ENCODE data around the gene CNOT8.
A peak's percentile ranks its signal among the peaks of the same experiment; 100 is the strongest.

CNOT8 gene

DNA sequence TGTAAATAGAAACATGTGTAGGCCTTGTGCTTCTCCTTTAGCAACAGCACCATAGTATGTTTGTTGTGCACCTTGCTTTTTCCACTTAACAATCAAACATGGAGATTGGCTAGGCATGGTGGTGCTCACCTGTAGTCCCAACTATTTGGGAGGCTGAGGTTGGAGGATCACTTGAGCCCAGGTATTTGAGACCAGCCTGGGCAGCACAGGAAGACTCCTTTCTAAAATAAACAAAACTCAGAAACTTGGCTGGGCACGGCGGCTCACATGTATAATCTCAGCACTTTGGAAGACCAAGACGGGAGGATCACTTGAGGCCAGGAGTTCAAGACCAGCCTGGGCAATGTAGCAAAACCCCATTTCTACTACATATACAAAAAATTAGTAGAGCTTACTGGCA lies 7.1 kb upstream of the CNOT8 start:
- TF ChIP-seq, protein P1, sequence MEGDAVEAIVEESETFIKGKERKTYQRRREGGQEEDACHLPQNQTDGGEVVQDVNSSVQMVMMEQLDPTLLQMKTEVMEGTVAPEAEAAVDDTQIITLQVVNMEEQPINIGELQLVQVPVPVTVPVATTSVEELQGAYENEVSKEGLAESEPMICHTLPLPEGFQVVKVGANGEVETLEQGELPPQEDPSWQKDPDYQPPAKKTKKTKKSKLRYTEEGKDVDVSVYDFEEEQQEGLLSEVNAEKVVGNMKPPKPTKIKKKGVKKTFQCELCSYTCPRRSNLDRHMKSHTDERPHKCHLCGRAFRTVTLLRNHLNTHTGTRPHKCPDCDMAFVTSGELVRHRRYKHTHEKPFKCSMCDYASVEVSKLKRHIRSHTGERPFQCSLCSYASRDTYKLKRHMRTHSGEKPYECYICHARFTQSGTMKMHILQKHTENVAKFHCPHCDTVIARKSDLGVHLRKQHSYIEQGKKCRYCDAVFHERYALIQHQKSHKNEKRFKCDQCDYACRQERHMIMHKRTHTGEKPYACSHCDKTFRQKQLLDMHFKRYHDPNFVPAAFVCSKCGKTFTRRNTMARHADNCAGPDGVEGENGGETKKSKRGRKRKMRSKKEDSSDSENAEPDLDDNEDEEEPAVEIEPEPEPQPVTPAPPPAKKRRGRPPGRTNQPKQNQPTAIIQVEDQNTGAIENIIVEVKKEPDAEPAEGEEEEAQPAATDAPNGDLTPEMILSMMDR (IDR thresholded peaks at IDR 0.05; ENCODE audit: borderline replicate concordance, control extremely low read depth, extremely low read depth, insufficient read depth, missing control alignments), result no peak
- in situ Hi-C loops (cut with MboI; ENCODE audit: low sequenced_read_pairs, unreplicated experiment), result no loop called here
- no peak for DNase-seq (ENCODE audit: low spot score)

DNA sequence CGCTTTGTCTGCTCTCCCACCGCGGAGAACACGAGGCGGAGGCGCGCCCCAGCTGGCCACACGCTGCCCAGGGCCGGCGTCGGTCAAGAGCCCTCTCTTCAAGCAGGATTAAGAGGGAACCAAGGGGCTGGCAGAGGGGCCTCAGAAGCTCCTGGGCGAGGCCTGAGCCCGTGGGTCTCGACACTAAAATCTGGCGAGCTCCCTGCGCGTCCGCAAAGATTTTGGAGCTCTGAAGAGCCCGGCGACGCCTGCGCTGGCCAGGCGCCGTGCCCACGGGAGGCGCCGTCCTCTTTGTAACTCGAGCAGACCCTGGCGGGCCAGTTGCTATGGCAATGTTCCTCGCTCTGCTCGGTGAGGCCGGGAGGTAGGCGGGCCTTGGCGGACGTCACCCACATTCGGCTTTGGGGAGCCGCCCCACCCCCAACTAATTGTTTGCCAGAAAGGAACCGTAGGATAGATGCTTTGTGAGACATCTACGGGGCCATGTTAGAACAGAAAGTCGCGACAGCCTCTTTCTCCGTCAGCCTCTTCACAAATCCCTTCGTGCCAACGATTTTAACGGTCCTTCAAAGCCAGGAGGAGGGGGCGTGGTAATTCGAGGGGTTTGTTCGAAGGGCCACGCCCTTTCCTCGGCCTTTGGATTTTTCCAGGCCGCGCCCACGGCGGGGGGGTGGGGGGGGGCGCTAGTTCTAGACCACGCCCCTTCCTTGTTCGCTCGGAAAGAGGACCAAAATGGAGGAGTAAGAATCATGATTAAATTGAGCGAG lies 714 bp upstream of the CNOT8 start:
- peak; percentile 90 for DNase-seq (ENCODE audit: low spot score)
- TF ChIP-seq, protein P1 (IDR thresholded peaks at IDR 0.05; ENCODE audit: borderline replicate concordance, control extremely low read depth, extremely low read depth, insufficient read depth, missing control alignments), result no peak
- in situ Hi-C loops (cut with MboI; ENCODE audit: low sequenced_read_pairs, unreplicated experiment), result no loop called here

DNA sequence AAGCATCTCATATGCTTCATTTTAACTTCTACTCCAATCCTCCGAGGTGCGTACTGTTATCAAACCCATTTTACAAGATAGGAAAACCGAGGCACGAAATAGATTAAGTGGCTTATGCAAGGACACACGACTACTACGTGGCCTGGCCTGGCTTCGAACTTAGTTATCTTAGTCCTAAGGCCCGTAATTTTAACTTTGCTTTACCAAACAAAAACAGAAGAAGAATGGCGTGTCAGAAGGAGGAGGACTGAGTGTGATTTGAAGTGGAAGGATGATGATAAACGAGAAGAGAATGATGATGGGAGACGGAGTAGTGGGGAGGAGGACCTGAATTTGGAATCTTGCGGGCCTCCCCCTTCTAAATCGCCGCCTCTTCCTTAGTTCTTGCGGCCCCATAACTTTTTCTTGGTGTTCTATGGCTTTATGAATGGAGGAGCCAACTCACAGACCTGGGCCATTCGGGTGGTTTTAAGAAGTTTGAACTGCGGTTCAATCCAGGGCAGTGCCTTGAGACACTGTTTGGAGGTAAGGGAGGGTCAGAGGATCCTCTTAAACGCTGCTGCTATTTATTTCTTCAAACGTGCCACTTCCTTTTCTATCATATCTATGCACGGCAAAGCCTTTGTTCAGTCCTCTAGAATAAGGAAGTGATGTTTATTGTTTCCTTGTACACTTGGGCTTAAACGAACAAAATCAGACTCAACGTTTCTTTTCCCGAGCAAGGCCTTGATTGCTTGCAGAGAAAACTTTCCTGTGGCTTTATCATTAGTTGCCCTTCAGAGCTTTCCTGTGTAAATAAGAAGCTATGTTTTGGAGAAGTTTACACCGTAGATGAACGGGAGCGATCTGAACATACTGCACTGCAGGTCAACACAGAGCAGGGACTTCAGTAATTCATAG lies 795 bp downstream of the CNOT8 start:
- TF ChIP-seq, protein P1 (IDR thresholded peaks at IDR 0.05; ENCODE audit: borderline replicate concordance, control extremely low read depth, extremely low read depth, insufficient read depth, missing control alignments), result no peak
- DNase-seq (ENCODE audit: low spot score), result no peak
- in situ Hi-C loops (cut with MboI; ENCODE audit: low sequenced_read_pairs, unreplicated experiment), result no loop called here

DNA sequence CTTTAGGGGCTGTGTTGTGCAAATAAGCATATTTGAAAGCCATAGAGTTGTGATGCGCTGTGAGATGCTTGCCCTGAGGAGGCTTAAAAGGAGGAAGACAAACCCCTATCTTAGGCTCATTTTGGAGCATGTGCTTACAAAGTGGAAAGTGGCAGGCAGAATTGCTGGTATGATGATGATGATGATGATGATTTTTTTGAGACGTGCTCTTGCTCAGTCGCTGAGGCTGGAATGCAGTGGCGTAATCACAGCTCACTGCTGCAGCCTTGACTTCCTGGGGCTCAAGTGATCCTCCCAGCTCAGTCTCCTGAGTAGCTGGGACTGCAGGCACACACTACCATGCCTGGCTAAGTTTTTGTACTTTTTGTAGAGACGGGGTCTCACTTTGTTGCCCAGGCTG lies 1.7 kb downstream of the CNOT8 start:
- in situ Hi-C loops (cut with MboI; ENCODE audit: low sequenced_read_pairs, unreplicated experiment), result no loop called here
- TF ChIP-seq, protein P1 (IDR thresholded peaks at IDR 0.05; ENCODE audit: borderline replicate concordance, control extremely low read depth, extremely low read depth, insufficient read depth, missing control alignments), result no peak
- no peak for DNase-seq (ENCODE audit: low spot score)

DNA sequence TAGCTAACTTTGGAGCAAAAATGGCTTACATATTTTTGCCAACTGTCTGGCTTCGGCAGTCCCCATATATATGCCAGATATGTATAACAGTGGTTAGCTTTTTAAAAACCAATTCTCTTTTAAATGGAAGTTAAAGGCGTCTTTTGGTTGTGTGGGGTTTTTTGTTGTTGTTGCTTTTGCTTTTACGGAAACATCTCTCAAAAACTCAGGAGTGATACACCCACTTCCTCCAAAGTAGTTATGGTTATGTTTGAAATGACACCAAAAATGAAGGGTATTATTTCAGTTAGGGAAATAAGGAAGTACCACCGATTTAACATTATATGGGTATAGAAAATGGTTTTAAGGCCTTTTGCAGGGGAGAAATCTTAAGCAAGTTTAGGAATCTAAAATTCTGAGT lies 2.3 kb downstream of the CNOT8 start:
- in situ Hi-C loops (cut with MboI; ENCODE audit: low sequenced_read_pairs, unreplicated experiment), result no loop called here
- TF ChIP-seq, protein P1 (IDR thresholded peaks at IDR 0.05; ENCODE audit: borderline replicate concordance, control extremely low read depth, extremely low read depth, insufficient read depth, missing control alignments), result no peak
- no peak for DNase-seq (ENCODE audit: low spot score)

DNA sequence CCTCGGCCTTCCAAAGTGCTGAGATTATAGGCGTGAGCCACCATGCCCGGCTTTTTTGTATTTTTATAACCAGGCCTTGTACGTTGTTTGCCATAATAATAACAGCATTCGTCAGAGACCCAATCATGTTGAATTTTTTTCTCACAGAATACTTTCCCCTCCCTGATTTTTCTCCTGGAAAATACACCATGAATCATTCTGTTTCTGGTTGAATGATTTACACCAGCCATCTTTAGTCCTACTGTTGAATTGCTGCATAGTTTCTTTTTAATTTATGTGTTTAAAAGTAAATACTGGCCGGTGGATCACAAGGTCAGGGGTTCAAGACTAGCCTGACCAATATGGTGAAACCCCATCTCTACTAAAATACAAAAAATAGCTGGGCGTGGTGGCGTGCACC lies 3.5 kb downstream of the CNOT8 start:
- DNase-seq (ENCODE audit: low spot score), result no peak
- TF ChIP-seq, protein P1 (IDR thresholded peaks at IDR 0.05; ENCODE audit: borderline replicate concordance, control extremely low read depth, extremely low read depth, insufficient read depth, missing control alignments), result no peak
- in situ Hi-C loops (cut with MboI; ENCODE audit: low sequenced_read_pairs, unreplicated experiment), result no loop called here
